ENCODE measurements around the gene TLCD3A. TPM values are rescaled to one million over a fixed set of nuclear protein-coding genes. Genes with fewer than 3 reads are reported as not detected.

Gene TLCD3A
- total and polyA plus RNA-seq, 9 of the 15 experiments (the other 6 are each of a cell fraction or from before 2014, with no cell fraction given), result 1.3 to 13.5 (median 7.3) TPM

- no peak for TF ChIP-seq REST (IDR thresholded peaks at IDR 0.05; ENCODE audit: borderline replicate concordance)
- no peak for TF ChIP-seq REST (CRISPR knock-in tag; IDR thresholded peaks at IDR 0.05; ENCODE audit: low read depth)
- no peak for TF ChIP-seq CHCHD3 (CRISPR knock-in tag; IDR thresholded peaks at IDR 0.05)
- peak; percentile 99 for TF ChIP-seq ATF1 (CRISPR knock-in tag; IDR thresholded peaks at IDR 0.05)
- TF ChIP-seq ATF1 (tag; IDR thresholded peaks at IDR 0.05), result peak; percentile 100
- peak; percentile 49; the same call in 1 of the 2 replicates for TF ChIP-seq ESRRA (IDR thresholded peaks at IDR 0.05; ENCODE audit: borderline replicate concordance, low read depth)
- no peak for TF ChIP-seq CBX2 (IDR thresholded peaks at IDR 0.05; ENCODE audit: insufficient read depth, low read length, poor library complexity, severe bottlenecking)
- peak; percentile 83 for TF ChIP-seq MITF (IDR thresholded peaks at IDR 0.05)
- no peak for TF ChIP-seq NR1H2 (CRISPR knock-in tag; IDR thresholded peaks at IDR 0.05)
- TF ChIP-seq, protein P1, sequence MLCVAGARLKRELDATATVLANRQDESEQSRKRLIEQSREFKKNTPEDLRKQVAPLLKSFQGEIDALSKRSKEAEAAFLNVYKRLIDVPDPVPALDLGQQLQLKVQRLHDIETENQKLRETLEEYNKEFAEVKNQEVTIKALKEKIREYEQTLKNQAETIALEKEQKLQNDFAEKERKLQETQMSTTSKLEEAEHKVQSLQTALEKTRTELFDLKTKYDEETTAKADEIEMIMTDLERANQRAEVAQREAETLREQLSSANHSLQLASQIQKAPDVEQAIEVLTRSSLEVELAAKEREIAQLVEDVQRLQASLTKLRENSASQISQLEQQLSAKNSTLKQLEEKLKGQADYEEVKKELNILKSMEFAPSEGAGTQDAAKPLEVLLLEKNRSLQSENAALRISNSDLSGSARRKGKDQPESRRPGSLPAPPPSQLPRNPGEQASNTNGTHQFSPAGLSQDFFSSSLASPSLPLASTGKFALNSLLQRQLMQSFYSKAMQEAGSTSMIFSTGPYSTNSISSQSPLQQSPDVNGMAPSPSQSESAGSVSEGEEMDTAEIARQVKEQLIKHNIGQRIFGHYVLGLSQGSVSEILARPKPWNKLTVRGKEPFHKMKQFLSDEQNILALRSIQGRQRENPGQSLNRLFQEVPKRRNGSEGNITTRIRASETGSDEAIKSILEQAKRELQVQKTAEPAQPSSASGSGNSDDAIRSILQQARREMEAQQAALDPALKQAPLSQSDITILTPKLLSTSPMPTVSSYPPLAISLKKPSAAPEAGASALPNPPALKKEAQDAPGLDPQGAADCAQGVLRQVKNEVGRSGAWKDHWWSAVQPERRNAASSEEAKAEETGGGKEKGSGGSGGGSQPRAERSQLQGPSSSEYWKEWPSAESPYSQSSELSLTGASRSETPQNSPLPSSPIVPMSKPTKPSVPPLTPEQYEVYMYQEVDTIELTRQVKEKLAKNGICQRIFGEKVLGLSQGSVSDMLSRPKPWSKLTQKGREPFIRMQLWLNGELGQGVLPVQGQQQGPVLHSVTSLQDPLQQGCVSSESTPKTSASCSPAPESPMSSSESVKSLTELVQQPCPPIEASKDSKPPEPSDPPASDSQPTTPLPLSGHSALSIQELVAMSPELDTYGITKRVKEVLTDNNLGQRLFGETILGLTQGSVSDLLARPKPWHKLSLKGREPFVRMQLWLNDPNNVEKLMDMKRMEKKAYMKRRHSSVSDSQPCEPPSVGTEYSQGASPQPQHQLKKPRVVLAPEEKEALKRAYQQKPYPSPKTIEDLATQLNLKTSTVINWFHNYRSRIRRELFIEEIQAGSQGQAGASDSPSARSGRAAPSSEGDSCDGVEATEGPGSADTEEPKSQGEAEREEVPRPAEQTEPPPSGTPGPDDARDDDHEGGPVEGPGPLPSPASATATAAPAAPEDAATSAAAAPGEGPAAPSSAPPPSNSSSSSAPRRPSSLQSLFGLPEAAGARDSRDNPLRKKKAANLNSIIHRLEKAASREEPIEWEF (CRISPR knock-in tag; IDR thresholded peaks at IDR 0.05), result no peak
- TF ChIP-seq, protein P2, sequence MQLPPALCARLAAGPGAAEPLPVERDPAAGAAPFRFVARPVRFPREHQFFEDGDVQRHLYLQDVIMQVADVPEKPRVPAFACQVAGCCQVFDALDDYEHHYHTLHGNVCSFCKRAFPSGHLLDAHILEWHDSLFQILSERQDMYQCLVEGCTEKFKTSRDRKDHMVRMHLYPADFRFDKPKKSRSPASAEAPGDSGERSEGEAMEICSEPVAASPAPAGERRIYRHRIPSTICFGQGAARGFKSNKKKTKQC (CRISPR knock-in tag; IDR thresholded peaks at IDR 0.05), result no peak; the same call in 1 of the 2 replicates
Observed at GRCh38 chr17:781805-782731, 49.7 kb downstream of the TLCD3A start, which contains the start of the genes GLOD4 and MRM3 (continued).

Measured in K562 (cell line).